ENCODE results near the gene GSK3B.
"Not testable (repeated sequence)": the region's sequence is repeated elsewhere in the genome, so short reads cannot be mapped to it uniquely, and the experiment has no call there.

- not testable (repeated sequence) for TF ChIP-seq CTCF (conservative IDR thresholded peaks at IDR 0.05 in 1 of 2, IDR thresholded peaks at IDR 0.05 in 1 of 2; ENCODE audit: low read depth in 1 of 2, low read length in 2 of 2); EZH2 (IDR thresholded peaks at IDR 0.05; ENCODE audit: low read length, missing control alignments)
These were observed 107.4 kb downstream of the GSK3B start for GRCh38 chr3:119986812-119987211.

Data from fibroblast of lung (primary cell).